Panc1 (cell line): ENCODE results near the gene RIMKLA. TPM values are rescaled to one million over a fixed set of nuclear protein-coding genes. Genes with fewer than 3 reads are reported as not detected.

Source experiments
- ATAC-seq: fragments of 200-7000 bp; cut with Tn5 transposase; 2 replicates; pipeline ENCODE4 v1.9.1; 2020; ENCODE audit warnings: mild to moderate bottlenecking, moderate library complexity
- BruUV-seq: library from RNA; stranded (reverse); fragments of 400-500 nt; replicated peaks from 2 replicates; lab custom pipeline; 2021; lab: Mats Ljungman, UMichigan
- CTCF ChIA-PET: fragments of 300-600 bp; sonication (Branson Sonifier 250); formaldehyde crosslinking; loops from one replicate; lab custom pipeline; 2022; ENCODE audit warnings: antibody characterized with exemption; lab: Charles Lee
- POLR2A ChIA-PET: fragments of 300-600 bp; sonication (Branson Sonifier 250); formaldehyde crosslinking; loops from one replicate; lab custom pipeline; 2022; ENCODE audit warnings: antibody characterized with exemption; lab: Charles Lee
- DNase-seq: peaks from one replicate; pipeline ENCODE4 v3.0.0-alpha.2; 2010; ENCODE audit warnings: low read depth, low spot score
- H3K27ac ChIP-seq: 2 replicates; pipeline ENCODE4 v1.5.1; 2011; ENCODE audit warnings: mild to moderate bottlenecking, low read length, inconsistent platforms
- H3K27me3 ChIP-seq: fragments of 200-500 bp; sonication (Bioruptor generic); 2 replicates; pipeline ENCODE4 v1.6.0; 2014; ENCODE audit warnings: low read length, inconsistent platforms; ENCODE audit not compliant: control insufficient read depth, insufficient read depth
- H3K36me3 ChIP-seq: fragments of 200-500 bp; sonication (Bioruptor generic); 2 replicates; pipeline ENCODE4 v1.5.1; 2014; ENCODE audit warnings: inconsistent platforms, mild to moderate bottlenecking, low read length, moderate library complexity; ENCODE audit not compliant: control insufficient read depth, insufficient read depth
- H3K4me1 ChIP-seq: 2 replicates; pipeline ENCODE4 v1.5.1; 2011; ENCODE audit warnings: inconsistent platforms, mild to moderate bottlenecking, low read length, moderate library complexity; ENCODE audit not compliant: control insufficient read depth, insufficient read depth
- H3K4me3 ChIP-seq, 2 experiments: 2 replicates each; pipeline ENCODE4 v1.5.1; 2011 to 2012; ENCODE audit warnings: low read depth in 2 of 2, low read length in 2 of 2, mild to moderate bottlenecking in 2 of 2, inconsistent platforms in 1 of 2, moderate library complexity in 1 of 2
- H3K9me3 ChIP-seq: fragments of 200-500 bp; sonication (Bioruptor generic); 2 replicates; pipeline ENCODE4 v1.5.1; 2014; ENCODE audit warnings: low read depth, mild to moderate bottlenecking, inconsistent platforms, low read length, moderate library complexity; ENCODE audit not compliant: control insufficient read depth, insufficient read depth
- POLR2AphosphoS5 ChIP-seq: IDR thresholded peaks from 2 replicates; pipeline ENCODE4 v1.6.1; 2012; ENCODE audit warnings: mild to moderate bottlenecking, low read depth, low read length, moderate library complexity
- SIN3A ChIP-seq: IDR thresholded peaks from 2 replicates; pipeline ENCODE4 v1.6.1; 2012; ENCODE audit warnings: low read depth, mild to moderate bottlenecking, low read length, moderate library complexity, borderline replicate concordance; ENCODE audit not compliant: insufficient read depth
- TCF7L2 ChIP-seq: IDR thresholded peaks from 2 replicates; pipeline ENCODE4 v1.6.1; 2011; ENCODE audit warnings: mild to moderate bottlenecking, low read depth, low read length, inconsistent platforms
- in situ Hi-C: cut with HindIII; loops from 2 replicates; pipeline ENCODE4 v1.10.0; 2016; ENCODE audit warnings: low sequenced_read_pairs, low pct_unique_long_range_greater_than_20kb
- intact Hi-C: fragments of 100-400 bp; cut with micrococcal nuclease; formaldehyde crosslinking; loops from one replicate; pipeline ENCODE4 v1.10.0; 2022; ENCODE audit not compliant: unreplicated experiment
- total RNA-seq: library from RNA; stranded (reverse); gene quantifications from one replicate; pipeline ENCODE4 v1.2.1, GENCODE V29; 2021; ENCODE audit not compliant: unreplicated experiment
- TF ChIP-seq, protein P1 (sequence below): fragments of 450-650 bp; IDR thresholded peaks from 2 replicates; pipeline ENCODE4 v1.5.1; 2017; ENCODE audit warnings: mild to moderate bottlenecking
- TF ChIP-seq, protein P2 (sequence below), 2 experiments: IDR thresholded peaks; 2 replicates each; pipeline ENCODE4 v1.6.1; 2011 to 2012; ENCODE audit warnings: low read depth in 2 of 2, control low read depth in 1 of 2, low read length in 1 of 2, mild to moderate bottlenecking in 1 of 2, moderate library complexity in 1 of 2; ENCODE audit not compliant: insufficient read depth in 1 of 2

The RIMKLA gene
- total RNA-seq, 1 experiment from 2014 or later = 13.6 TPM

DNA sequence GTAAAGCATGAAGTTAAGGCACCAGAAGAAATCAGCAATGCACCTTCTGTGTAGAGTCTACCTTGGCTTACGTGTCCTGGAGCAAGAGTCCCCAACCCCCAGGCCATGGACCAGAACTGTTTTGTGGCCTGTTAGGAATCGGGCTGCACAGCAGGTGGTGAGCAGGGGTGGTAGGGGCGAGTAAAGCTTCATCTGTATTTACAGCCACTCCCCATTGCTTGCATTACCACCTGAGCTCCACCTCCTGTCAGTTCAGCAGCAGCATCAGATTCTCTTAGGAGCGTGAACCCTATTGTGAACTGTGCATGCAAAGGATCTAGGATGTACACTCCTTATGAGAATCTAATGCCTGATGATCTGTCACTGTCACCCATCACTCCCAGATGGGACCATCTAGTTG lies 53.7 kb downstream of the RIMKLA start:
- intact Hi-C loops = no loop called here

DNA sequence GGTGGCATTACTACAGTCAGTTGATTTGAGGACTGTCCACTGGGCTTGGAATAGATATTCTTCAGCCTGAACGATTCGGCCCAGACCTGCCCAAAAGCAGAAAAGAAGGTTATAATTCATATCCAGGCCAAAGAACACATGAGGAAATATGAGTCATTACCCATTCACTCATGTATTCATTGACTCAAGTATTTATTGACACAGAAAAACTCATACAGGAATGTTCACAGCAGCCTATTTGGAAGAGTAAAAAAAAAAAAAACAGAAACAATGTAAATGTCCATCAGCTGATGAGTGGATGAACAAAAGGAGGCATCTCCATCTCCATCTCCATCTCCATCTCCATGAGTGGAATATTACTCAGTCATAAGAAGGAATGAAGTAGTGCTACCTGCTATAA lies 59.3 kb downstream of the RIMKLA start:
- BruUV-seq = no TSS peak
- H3K4me1 ChIP-seq = no peaks in the 10 kb centered on the region
- H3K36me3 ChIP-seq = no peaks in the 10 kb centered on the region
- ATAC-seq (peak; percentile 74; the same call in 1 of the 2 replicates), DNase-seq (peak; percentile 53)
- H3K27me3 ChIP-seq = no peaks in the 10 kb centered on the region
- POLR2A ChIA-PET = no interaction called here
- H3K9me3 ChIP-seq = no peaks in the 10 kb centered on the region
- H3K4me3 ChIP-seq = no peak overlapping the region
- TF ChIP-seq POLR2AphosphoS5 (no peak), SIN3A (no peak), TCF7L2 (no peak)
- TF ChIP-seq, protein P1, sequence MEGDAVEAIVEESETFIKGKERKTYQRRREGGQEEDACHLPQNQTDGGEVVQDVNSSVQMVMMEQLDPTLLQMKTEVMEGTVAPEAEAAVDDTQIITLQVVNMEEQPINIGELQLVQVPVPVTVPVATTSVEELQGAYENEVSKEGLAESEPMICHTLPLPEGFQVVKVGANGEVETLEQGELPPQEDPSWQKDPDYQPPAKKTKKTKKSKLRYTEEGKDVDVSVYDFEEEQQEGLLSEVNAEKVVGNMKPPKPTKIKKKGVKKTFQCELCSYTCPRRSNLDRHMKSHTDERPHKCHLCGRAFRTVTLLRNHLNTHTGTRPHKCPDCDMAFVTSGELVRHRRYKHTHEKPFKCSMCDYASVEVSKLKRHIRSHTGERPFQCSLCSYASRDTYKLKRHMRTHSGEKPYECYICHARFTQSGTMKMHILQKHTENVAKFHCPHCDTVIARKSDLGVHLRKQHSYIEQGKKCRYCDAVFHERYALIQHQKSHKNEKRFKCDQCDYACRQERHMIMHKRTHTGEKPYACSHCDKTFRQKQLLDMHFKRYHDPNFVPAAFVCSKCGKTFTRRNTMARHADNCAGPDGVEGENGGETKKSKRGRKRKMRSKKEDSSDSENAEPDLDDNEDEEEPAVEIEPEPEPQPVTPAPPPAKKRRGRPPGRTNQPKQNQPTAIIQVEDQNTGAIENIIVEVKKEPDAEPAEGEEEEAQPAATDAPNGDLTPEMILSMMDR = no peak
- TF ChIP-seq, protein P2, sequence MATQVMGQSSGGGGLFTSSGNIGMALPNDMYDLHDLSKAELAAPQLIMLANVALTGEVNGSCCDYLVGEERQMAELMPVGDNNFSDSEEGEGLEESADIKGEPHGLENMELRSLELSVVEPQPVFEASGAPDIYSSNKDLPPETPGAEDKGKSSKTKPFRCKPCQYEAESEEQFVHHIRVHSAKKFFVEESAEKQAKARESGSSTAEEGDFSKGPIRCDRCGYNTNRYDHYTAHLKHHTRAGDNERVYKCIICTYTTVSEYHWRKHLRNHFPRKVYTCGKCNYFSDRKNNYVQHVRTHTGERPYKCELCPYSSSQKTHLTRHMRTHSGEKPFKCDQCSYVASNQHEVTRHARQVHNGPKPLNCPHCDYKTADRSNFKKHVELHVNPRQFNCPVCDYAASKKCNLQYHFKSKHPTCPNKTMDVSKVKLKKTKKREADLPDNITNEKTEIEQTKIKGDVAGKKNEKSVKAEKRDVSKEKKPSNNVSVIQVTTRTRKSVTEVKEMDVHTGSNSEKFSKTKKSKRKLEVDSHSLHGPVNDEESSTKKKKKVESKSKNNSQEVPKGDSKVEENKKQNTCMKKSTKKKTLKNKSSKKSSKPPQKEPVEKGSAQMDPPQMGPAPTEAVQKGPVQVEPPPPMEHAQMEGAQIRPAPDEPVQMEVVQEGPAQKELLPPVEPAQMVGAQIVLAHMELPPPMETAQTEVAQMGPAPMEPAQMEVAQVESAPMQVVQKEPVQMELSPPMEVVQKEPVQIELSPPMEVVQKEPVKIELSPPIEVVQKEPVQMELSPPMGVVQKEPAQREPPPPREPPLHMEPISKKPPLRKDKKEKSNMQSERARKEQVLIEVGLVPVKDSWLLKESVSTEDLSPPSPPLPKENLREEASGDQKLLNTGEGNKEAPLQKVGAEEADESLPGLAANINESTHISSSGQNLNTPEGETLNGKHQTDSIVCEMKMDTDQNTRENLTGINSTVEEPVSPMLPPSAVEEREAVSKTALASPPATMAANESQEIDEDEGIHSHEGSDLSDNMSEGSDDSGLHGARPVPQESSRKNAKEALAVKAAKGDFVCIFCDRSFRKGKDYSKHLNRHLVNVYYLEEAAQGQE (IDR thresholded peaks at IDR 0.05; ENCODE audit: insufficient read depth in 1 of 2, low read depth in 2 of 2, low read length in 1 of 2) = no peak
- CTCF ChIA-PET = no interaction called here
- H3K27ac ChIP-seq = no peak overlapping the region
- intact Hi-C loops (no loop called here), in situ Hi-C loops (no loop called here)

More for the DNA sequence above, 53.7 kb downstream of the RIMKLA start:
- H3K4me3 ChIP-seq = no peak overlapping the region
- no peaks in the 10 kb centered on the region for H3K36me3 ChIP-seq
- DNase-seq (no peak), ATAC-seq (no peak)
- H3K27me3 ChIP-seq = no peaks in the 10 kb centered on the region
- POLR2A ChIA-PET = no interaction called here
- no peaks in the 10 kb centered on the region for H3K4me1 ChIP-seq
- in situ Hi-C loops = no loop called here
- no TSS peak for BruUV-seq
- H3K9me3 ChIP-seq = no peaks in the 10 kb centered on the region
- CTCF ChIA-PET = no interaction called here
- TF ChIP-seq, protein P1 = no peak
- no peak for TF ChIP-seq TCF7L2
- no peak for TF ChIP-seq SIN3A
- TF ChIP-seq, protein P2 (IDR thresholded peaks at IDR 0.05; ENCODE audit: insufficient read depth in 1 of 2, low read depth in 2 of 2, low read length in 1 of 2) = no peak
- no peak for TF ChIP-seq POLR2AphosphoS5
- no peak overlapping the region for H3K27ac ChIP-seq
